H1 (cell line): ENCODE results near the gene GALT. TPM values are rescaled to one million over a fixed set of nuclear protein-coding genes. Genes with fewer than 3 reads are reported as not detected.
A peak's percentile ranks its signal among the peaks of the same experiment; 100 is the strongest.

Experiments used
- ASH2L ChIP-seq: fragments of 200-600, 300-600 bp; sonication (generic); IDR thresholded peaks from one replicate; pipeline ENCODE4 v1.7.1; 2017; ENCODE audit warnings: low read length
- CEBPB ChIP-seq: IDR thresholded peaks from 2 replicates; pipeline ENCODE4 v1.6.1; 2012; ENCODE audit warnings: low read depth, low read length
- CTCF ChIP-seq, 3 experiments: IDR thresholded peaks; 1 replicate in 2 of 3; 2 replicates in 1 of 3; pipeline versions ENCODE4 v1.5.1 to v1.6.1; 2011; ENCODE audit warnings: low read length in 3 of 3, mild to moderate bottlenecking in 3 of 3, inconsistent platforms in 2 of 3, low read depth in 1 of 3, moderate library complexity in 1 of 3; ENCODE audit not compliant: insufficient read depth in 1 of 3; ENCODE audit errors: control extremely low read depth in 1 of 3
- E2F6 ChIP-seq: IDR thresholded peaks from 2 replicates; pipeline ENCODE4 v1.6.1; 2012; ENCODE audit warnings: inconsistent platforms
- EZH2 ChIP-seq: fragments of 200-600 bp; sonication (generic); IDR thresholded peaks from 2 replicates; pipeline ENCODE4 v1.7.1; 2012; ENCODE audit warnings: low read depth, mild to moderate bottlenecking, moderate library complexity, low read length, inconsistent platforms; ENCODE audit not compliant: severe bottlenecking
- HDAC6 ChIP-seq: IDR thresholded peaks from one replicate; pipeline ENCODE4 v1.7.1; 2012; ENCODE audit warnings: low read depth, mild to moderate bottlenecking, inconsistent platforms, low read length, moderate library complexity
- JUN ChIP-seq: IDR thresholded peaks from 2 replicates; pipeline ENCODE4 v1.6.1; 2011; ENCODE audit warnings: low read depth, mild to moderate bottlenecking, improper control_type of control experiment, low read length
- MAFK ChIP-seq: IDR thresholded peaks from 2 replicates; pipeline ENCODE4 v1.6.1; 2012; ENCODE audit warnings: low read depth, mild to moderate bottlenecking, improper control_type of control experiment, low read length
- MAX ChIP-seq: IDR thresholded peaks from 2 replicates; pipeline ENCODE4 v1.6.1; 2012; ENCODE audit warnings: inconsistent platforms
- NRF1 ChIP-seq: IDR thresholded peaks from 2 replicates; pipeline ENCODE4 v1.6.1; 2011; ENCODE audit warnings: mild to moderate bottlenecking, low read depth, low read length, improper control_type of control experiment
- PHF8 ChIP-seq: fragments of 200-600 bp; sonication (generic); conservative IDR thresholded peaks from 2 replicates; pipeline ENCODE4 v1.7.1; 2012; ENCODE audit warnings: low read depth, mild to moderate bottlenecking, inconsistent platforms, low read length, moderate library complexity
- SP2 ChIP-seq: IDR thresholded peaks from 2 replicates; pipeline ENCODE4 v1.6.1; 2012; ENCODE audit warnings: mild to moderate bottlenecking, low read length, inconsistent platforms
- SRF ChIP-seq: IDR thresholded peaks from 2 replicates; pipeline ENCODE4 v1.6.1; 2011; ENCODE audit warnings: mild to moderate bottlenecking, low read depth, low read length, moderate library complexity
- TBP ChIP-seq: IDR thresholded peaks from 2 replicates; pipeline ENCODE4 v1.6.1; 2011; ENCODE audit warnings: low read depth, low read length, improper control_type of control experiment
- polyA plus RNA-seq, 7 experiments: library from polyadenylated mRNA; depleted of rRNA in 3 of 7; stranded (reverse) in 5 of 7; unstranded in 2 of 7; fragments of >200 nt in 5 of 7; fragments of 200-250 nt in 2 of 7; gene quantifications; 1 replicate in 5 of 7; 2 replicates in 1 of 7; 4 replicates in 1 of 7; pipeline versions ENCODE4 v1.2.1 to v1.2.3, GENCODE V29; 2011 to 2013; ENCODE audit warnings: missing spikeins in 2 of 7, mixed read lengths in 2 of 7
- total RNA-seq: library from RNA; stranded (reverse); fragmentation: NEBNext Ultra II Directional; extraction: Animal tissue kit (Norgen Biotek cat#: 25700); gene quantifications from 2 replicates; pipeline ENCODE4 v1.2.1, GENCODE V29; 2021

GALT gene
- total and polyA plus RNA-seq, 2 of the 8 experiments (the other 6 are each of a cell fraction or from before 2014, with no cell fraction given): 21.9 to 50.6 TPM

GRCh38 chr9:34646211-34647083 lies at the start of gene GALT (continued):
- TF ChIP-seq NRF1: no peak
- TF ChIP-seq SRF: no peak
- TF ChIP-seq EZH2: no peak
- TF ChIP-seq TBP: peak; percentile 62
- TF ChIP-seq JUN: no peak
- TF ChIP-seq MAFK: no peak
- TF ChIP-seq CEBPB: no peak; the same call in 1 of the 2 replicates
- peak; percentile 71 for TF ChIP-seq MAX
- peak; percentile 39; the same call in 1 of the 2 replicates for TF ChIP-seq E2F6
- peak; percentile 63 for TF ChIP-seq PHF8
- no peak for TF ChIP-seq HDAC6
- TF ChIP-seq SP2: no peak
- peak; percentile 85 for TF ChIP-seq ASH2L
- peak; percentile 67 to 89 (median 72) for TF ChIP-seq CTCF (IDR thresholded peaks at IDR 0.05; ENCODE audit: control extremely low read depth in 1 of 3, insufficient read depth in 1 of 3, low read depth in 1 of 3, low read length in 3 of 3)
